ENCODE results near the gene ACHE.

The ACHE gene

GRCh38 chr7:100885440-100886141, 10.1 kb downstream of the ACHE start:
- FAIRE-seq (no peak), DNase-seq (ENCODE audit: insufficient read length, low spot score) (no peak)
- TF ChIP-seq POU2F2 (IDR thresholded peaks at IDR 0.05; ENCODE audit: low read depth, low read length) (no peak), PAX5 (IDR thresholded peaks at IDR 0.05; ENCODE audit: insufficient read depth, low read length, severe bottlenecking) (no peak), SPI1 (IDR thresholded peaks at IDR 0.05; ENCODE audit: low read depth, low read length) (no peak), POLR2A (IDR thresholded peaks at IDR 0.05; ENCODE audit: low read depth, low read length) (no peak), POLR2AphosphoS5 (IDR thresholded peaks at IDR 0.05; ENCODE audit: low read depth, low read length) (0 out of 2 replicates have a peak, but pooled peaks have one; percentile 8), TAF1 (IDR thresholded peaks at IDR 0.05; ENCODE audit: low read depth, low read length) (no peak)

- no peak for FAIRE-seq
- TF ChIP-seq PAX5 (IDR thresholded peaks at IDR 0.05; ENCODE audit: insufficient read depth, low read length, severe bottlenecking) = no peak
- no peak for TF ChIP-seq POU2F2 (IDR thresholded peaks at IDR 0.05; ENCODE audit: low read depth, low read length)
- TF ChIP-seq POLR2A (IDR thresholded peaks at IDR 0.05; ENCODE audit: low read depth, low read length) = no peak
- TF ChIP-seq POLR2AphosphoS5 (IDR thresholded peaks at IDR 0.05; ENCODE audit: low read depth, low read length) = no peak; the same call in 1 of the 2 replicates
- TF ChIP-seq TAF1 (IDR thresholded peaks at IDR 0.05; ENCODE audit: low read depth, low read length) = no peak
- TF ChIP-seq SPI1 (IDR thresholded peaks at IDR 0.05; ENCODE audit: low read depth, low read length) = no peak
- no peak for DNase-seq (ENCODE audit: insufficient read length, low spot score)
Measured at GRCh38 chr7:100884736-100885439, 10.8 kb downstream of the ACHE start.

- TF ChIP-seq POLR2A (IDR thresholded peaks at IDR 0.05; ENCODE audit: low read depth, low read length) (no peak), POLR2AphosphoS5 (IDR thresholded peaks at IDR 0.05; ENCODE audit: low read depth, low read length) (no peak), PAX5 (IDR thresholded peaks at IDR 0.05; ENCODE audit: insufficient read depth, low read length, severe bottlenecking) (no peak), POU2F2 (IDR thresholded peaks at IDR 0.05; ENCODE audit: low read depth, low read length) (no peak), SPI1 (IDR thresholded peaks at IDR 0.05; ENCODE audit: low read depth, low read length) (no peak), TAF1 (IDR thresholded peaks at IDR 0.05; ENCODE audit: low read depth, low read length) (no peak)
- DNase-seq (ENCODE audit: insufficient read length, low spot score) (no peak), FAIRE-seq (no peak)
Measured at GRCh38 chr7:100882785-100883526, 12.7 kb downstream of the ACHE start.

- TF ChIP-seq POLR2A (IDR thresholded peaks at IDR 0.05; ENCODE audit: low read depth, low read length) (no peak), SPI1 (IDR thresholded peaks at IDR 0.05; ENCODE audit: low read depth, low read length) (no peak), POU2F2 (IDR thresholded peaks at IDR 0.05; ENCODE audit: low read depth, low read length) (no peak), POLR2AphosphoS5 (IDR thresholded peaks at IDR 0.05; ENCODE audit: low read depth, low read length) (no peak), PAX5 (IDR thresholded peaks at IDR 0.05; ENCODE audit: insufficient read depth, low read length, severe bottlenecking) (no peak), TAF1 (IDR thresholded peaks at IDR 0.05; ENCODE audit: low read depth, low read length) (no peak)
- DNase-seq (ENCODE audit: insufficient read length, low spot score) = no peak
- FAIRE-seq = no peak
Measured at GRCh38 chr7:100882201-100882600, 13.5 kb downstream of the ACHE start.

GRCh38 chr7:100881136-100881535, 14.6 kb downstream of the ACHE start:
- FAIRE-seq (no peak), DNase-seq (ENCODE audit: insufficient read length, low spot score) (no peak)
- TF ChIP-seq PAX5 (IDR thresholded peaks at IDR 0.05; ENCODE audit: insufficient read depth, low read length, severe bottlenecking) = no peak
- no peak for TF ChIP-seq POLR2AphosphoS5 (IDR thresholded peaks at IDR 0.05; ENCODE audit: low read depth, low read length)
- TF ChIP-seq SPI1 (IDR thresholded peaks at IDR 0.05; ENCODE audit: low read depth, low read length) = no peak

- DNase-seq (ENCODE audit: insufficient read length, low spot score) = no peak
- FAIRE-seq = no peak
- no peak for TF ChIP-seq POU2F2 (IDR thresholded peaks at IDR 0.05; ENCODE audit: low read depth, low read length)
- no peak for TF ChIP-seq TAF1 (IDR thresholded peaks at IDR 0.05; ENCODE audit: low read depth, low read length)
- TF ChIP-seq POLR2A (IDR thresholded peaks at IDR 0.05; ENCODE audit: low read depth, low read length) = no peak
- no peak for TF ChIP-seq PAX5 (IDR thresholded peaks at IDR 0.05; ENCODE audit: insufficient read depth, low read length, severe bottlenecking)
- no peak for TF ChIP-seq SPI1 (IDR thresholded peaks at IDR 0.05; ENCODE audit: low read depth, low read length)
Measured at GRCh38 chr7:100880645-100881044, 15.0 kb downstream of the ACHE start.

GRCh38 chr7:100879685-100880261, 15.9 kb downstream of the ACHE start:
- DNase-seq (ENCODE audit: insufficient read length, low spot score) = no peak
- no peak for FAIRE-seq
- TF ChIP-seq PAX5 (IDR thresholded peaks at IDR 0.05; ENCODE audit: insufficient read depth, low read length, severe bottlenecking) (no peak), POLR2A (IDR thresholded peaks at IDR 0.05; ENCODE audit: low read depth, low read length) (no peak), POU2F2 (IDR thresholded peaks at IDR 0.05; ENCODE audit: low read depth, low read length) (no peak), TAF1 (IDR thresholded peaks at IDR 0.05; ENCODE audit: low read depth, low read length) (no peak), POLR2AphosphoS5 (IDR thresholded peaks at IDR 0.05; ENCODE audit: low read depth, low read length) (no peak), SPI1 (IDR thresholded peaks at IDR 0.05; ENCODE audit: low read depth, low read length) (no peak)

- no peak for DNase-seq (ENCODE audit: insufficient read length, low spot score)
- FAIRE-seq = no peak
- TF ChIP-seq POLR2A (IDR thresholded peaks at IDR 0.05; ENCODE audit: low read depth, low read length) (no peak), POLR2AphosphoS5 (IDR thresholded peaks at IDR 0.05; ENCODE audit: low read depth, low read length) (no peak), PAX5 (IDR thresholded peaks at IDR 0.05; ENCODE audit: insufficient read depth, low read length, severe bottlenecking) (no peak), POU2F2 (IDR thresholded peaks at IDR 0.05; ENCODE audit: low read depth, low read length) (no peak), TAF1 (IDR thresholded peaks at IDR 0.05; ENCODE audit: low read depth, low read length) (no peak), SPI1 (IDR thresholded peaks at IDR 0.05; ENCODE audit: low read depth, low read length) (no peak)
Measured at GRCh38 chr7:100878685-100879084, 17.0 kb downstream of the ACHE start.

- TF ChIP-seq TAF1 (IDR thresholded peaks at IDR 0.05; ENCODE audit: low read depth, low read length) (no peak), POU2F2 (IDR thresholded peaks at IDR 0.05; ENCODE audit: low read depth, low read length) (no peak), SPI1 (IDR thresholded peaks at IDR 0.05; ENCODE audit: low read depth, low read length) (no peak), PAX5 (IDR thresholded peaks at IDR 0.05; ENCODE audit: insufficient read depth, low read length, severe bottlenecking) (no peak), POLR2AphosphoS5 (IDR thresholded peaks at IDR 0.05; ENCODE audit: low read depth, low read length) (no peak)
- no peak for DNase-seq (ENCODE audit: insufficient read length, low spot score)
- FAIRE-seq = no peak
Measured at GRCh38 chr7:100878013-100878412, 17.7 kb downstream of the ACHE start.
